Keratinocyte (primary cell): Measurements from ENCODE around the gene E2F3.

ENCODE experiments used
- EZH2 ChIP-seq: IDR thresholded peaks from one replicate; pipeline ENCODE4 v1.6.1; 2012; ENCODE audit warnings: inconsistent platforms, mild to moderate bottlenecking, low read length, moderate library complexity
- TF ChIP-seq, protein P1 (sequence below), 3 experiments: IDR thresholded peaks in 1 of 3; conservative IDR thresholded peaks in 1 of 3; optimal IDR thresholded peaks in 1 of 3; 2 replicates in 2 of 3; 3 replicates in 1 of 3; pipeline versions ENCODE3 to v1.5.1; 2011; ENCODE audit warnings: low read length in 3 of 3, mild to moderate bottlenecking in 3 of 3, moderate library complexity in 2 of 3, control low read depth in 1 of 3, inconsistent platforms in 1 of 3; ENCODE audit not compliant: insufficient read depth in 2 of 3; ENCODE audit errors: extremely low read depth in 1 of 3

DNA sequence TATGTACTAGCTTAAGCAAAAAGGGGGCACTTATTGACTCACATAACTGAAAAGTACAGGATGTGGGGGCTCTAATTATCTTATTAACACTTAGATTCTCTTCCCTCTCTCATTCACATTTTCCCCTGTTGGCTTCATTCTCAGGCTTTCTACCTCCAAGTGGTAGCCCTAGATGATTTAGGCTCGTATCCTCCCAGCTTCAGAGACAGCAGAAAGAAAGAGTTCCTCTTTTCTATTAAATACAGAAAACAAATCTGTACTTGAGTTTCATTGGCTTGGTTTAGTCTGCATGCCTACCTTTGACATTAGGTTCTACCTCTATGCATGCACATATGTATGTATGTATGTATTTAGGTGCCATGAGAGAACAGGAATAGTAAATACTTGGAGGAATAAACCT, 15.5 kb upstream of the E2F3 start:
- TF ChIP-seq, protein P1, sequence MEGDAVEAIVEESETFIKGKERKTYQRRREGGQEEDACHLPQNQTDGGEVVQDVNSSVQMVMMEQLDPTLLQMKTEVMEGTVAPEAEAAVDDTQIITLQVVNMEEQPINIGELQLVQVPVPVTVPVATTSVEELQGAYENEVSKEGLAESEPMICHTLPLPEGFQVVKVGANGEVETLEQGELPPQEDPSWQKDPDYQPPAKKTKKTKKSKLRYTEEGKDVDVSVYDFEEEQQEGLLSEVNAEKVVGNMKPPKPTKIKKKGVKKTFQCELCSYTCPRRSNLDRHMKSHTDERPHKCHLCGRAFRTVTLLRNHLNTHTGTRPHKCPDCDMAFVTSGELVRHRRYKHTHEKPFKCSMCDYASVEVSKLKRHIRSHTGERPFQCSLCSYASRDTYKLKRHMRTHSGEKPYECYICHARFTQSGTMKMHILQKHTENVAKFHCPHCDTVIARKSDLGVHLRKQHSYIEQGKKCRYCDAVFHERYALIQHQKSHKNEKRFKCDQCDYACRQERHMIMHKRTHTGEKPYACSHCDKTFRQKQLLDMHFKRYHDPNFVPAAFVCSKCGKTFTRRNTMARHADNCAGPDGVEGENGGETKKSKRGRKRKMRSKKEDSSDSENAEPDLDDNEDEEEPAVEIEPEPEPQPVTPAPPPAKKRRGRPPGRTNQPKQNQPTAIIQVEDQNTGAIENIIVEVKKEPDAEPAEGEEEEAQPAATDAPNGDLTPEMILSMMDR (optimal IDR thresholded peaks at IDR 0.05 in 1 of 3, IDR thresholded peaks at IDR 0.05 in 1 of 3, conservative IDR thresholded peaks at IDR 0.05 in 1 of 3; ENCODE audit: extremely low read depth in 1 of 3, insufficient read depth in 2 of 3, low read length in 3 of 3), result no peak
- no peak for TF ChIP-seq EZH2
